Fibroblast of the aortic adventitia (primary cell): ENCODE results near the gene BST2. TPM values are rescaled to one million over a fixed set of nuclear protein-coding genes. Genes with fewer than 3 reads are reported as not detected.

ENCODE experiments used
- DNase-seq: peaks from one replicate; pipeline ENCODE4 v3.0.0-alpha.2; 2010; ENCODE audit warnings: low read depth
- H3K4me3 ChIP-seq: 2 replicates; pipeline ENCODE4 v1.5.1; 2011; ENCODE audit warnings: low read depth, mild to moderate bottlenecking, control low read depth, low read length, moderate library complexity
- total RNA-seq: library from RNA; depleted of rRNA; stranded (reverse); fragments of >200 nt; gene quantifications from 2 replicates; pipeline ENCODE4 v1.2.3, GENCODE V29; 2012; ENCODE audit warnings: low replicate concordance
- TF ChIP-seq, protein P1 (sequence below): IDR thresholded peaks from 2 replicates; pipeline ENCODE4 v1.5.1; 2011; ENCODE audit warnings: mild to moderate bottlenecking, low read length, control low read depth, inconsistent platforms; ENCODE audit not compliant: insufficient read depth

The BST2 gene
- total RNA-seq, 1 donor, result 9.8 TPM

DNA sequence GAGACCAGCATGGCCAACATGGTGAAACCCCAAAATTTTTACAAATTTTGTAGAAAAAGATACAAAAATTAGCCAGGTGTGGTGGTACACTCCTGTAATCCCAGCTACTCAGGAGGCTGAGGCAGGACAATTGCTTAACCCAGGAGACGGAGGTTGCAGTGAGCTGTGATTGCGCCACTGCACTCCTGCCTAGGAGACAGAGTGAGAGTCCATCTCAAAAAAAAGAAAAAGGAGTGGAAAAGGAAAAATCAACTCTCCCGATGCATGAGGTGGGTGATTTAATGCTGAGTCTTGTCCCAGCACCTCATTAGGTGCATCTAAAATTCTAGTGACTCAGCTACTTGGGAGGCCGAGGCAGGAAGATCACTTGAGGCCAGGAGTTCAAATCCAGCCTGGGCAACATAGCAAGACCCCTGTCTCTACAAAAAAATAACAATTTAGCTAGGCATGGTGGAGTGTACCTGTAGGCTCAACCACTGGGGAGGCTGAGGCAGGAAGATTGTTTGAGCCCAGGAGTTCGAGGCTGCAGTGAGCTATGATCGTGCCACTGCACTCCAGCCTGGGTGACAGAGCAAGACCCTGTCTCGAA, 48.3 kb downstream of the BST2 start:
- DNase-seq, result no peak
- H3K4me3 ChIP-seq, result no peak overlapping the region
- TF ChIP-seq, protein P1, sequence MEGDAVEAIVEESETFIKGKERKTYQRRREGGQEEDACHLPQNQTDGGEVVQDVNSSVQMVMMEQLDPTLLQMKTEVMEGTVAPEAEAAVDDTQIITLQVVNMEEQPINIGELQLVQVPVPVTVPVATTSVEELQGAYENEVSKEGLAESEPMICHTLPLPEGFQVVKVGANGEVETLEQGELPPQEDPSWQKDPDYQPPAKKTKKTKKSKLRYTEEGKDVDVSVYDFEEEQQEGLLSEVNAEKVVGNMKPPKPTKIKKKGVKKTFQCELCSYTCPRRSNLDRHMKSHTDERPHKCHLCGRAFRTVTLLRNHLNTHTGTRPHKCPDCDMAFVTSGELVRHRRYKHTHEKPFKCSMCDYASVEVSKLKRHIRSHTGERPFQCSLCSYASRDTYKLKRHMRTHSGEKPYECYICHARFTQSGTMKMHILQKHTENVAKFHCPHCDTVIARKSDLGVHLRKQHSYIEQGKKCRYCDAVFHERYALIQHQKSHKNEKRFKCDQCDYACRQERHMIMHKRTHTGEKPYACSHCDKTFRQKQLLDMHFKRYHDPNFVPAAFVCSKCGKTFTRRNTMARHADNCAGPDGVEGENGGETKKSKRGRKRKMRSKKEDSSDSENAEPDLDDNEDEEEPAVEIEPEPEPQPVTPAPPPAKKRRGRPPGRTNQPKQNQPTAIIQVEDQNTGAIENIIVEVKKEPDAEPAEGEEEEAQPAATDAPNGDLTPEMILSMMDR, result no peak

DNA sequence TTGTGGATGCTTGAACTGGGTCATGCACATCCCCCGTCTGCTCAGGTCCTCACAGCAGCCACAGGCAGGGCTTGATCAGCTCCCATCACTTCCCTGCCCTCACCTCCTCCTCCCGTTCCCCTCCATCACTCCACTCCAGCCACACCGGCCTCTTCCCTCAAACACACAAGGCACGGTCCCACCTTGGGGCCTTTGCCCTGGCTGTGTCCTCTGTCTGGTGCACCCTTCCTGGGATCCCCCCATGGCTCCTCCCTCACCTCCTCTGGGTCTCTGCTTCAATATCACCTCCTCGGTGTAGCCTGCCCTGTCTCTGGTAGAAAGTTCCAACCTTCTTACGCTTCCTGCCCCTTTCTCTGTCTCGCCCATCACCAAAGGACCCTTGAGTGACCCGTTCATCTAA, 52.0 kb downstream of the BST2 start:
- H3K4me3 ChIP-seq, result no peak overlapping the region
- TF ChIP-seq, protein P1, result no peak
- no peak for DNase-seq

Other genes with a start within 250 kb of the BST2 start
- gene USE1, start 190.3 kb downstream of the BST2 start, total RNA-seq, result 23.8 and 27.8 TPM in 2 replicates
- 3.9 and 19.7 TPM in 2 replicates for gene OCEL1, start 179.4 kb downstream of the BST2 start, total RNA-seq
- 23.7 and 27.9 TPM in 2 replicates for gene NR2F6, start 159.7 kb downstream of the BST2 start, total RNA-seq
- gene USHBP1, start 140.9 kb downstream of the BST2 start, total RNA-seq, result not detected in 2 replicates
- 59.3 and 72.1 TPM in 2 replicates for gene BABAM1, start 138.2 kb downstream of the BST2 start, total RNA-seq
- gene ANKLE1, start 123.7 kb downstream of the BST2 start, total RNA-seq, result 0.09 and 0.41 TPM in 2 replicates
- 12.5 and 13.3 TPM in 2 replicates for gene ABHD8, start 102.2 kb downstream of the BST2 start, total RNA-seq
- gene MRPL34, start 99.8 kb downstream of the BST2 start, total RNA-seq, result 22.7 and 34.3 TPM in 2 replicates
- gene DDA1, start 96.1 kb downstream of the BST2 start, total RNA-seq, result 2.9 and 20.2 TPM in 2 replicates
- gene ANO8, start 70.8 kb downstream of the BST2 start, total RNA-seq, result 3.1 and 6.1 TPM in 2 replicates
- gene GTPBP3, start 68.1 kb downstream of the BST2 start, total RNA-seq, result 12.1 and 21.1 TPM in 2 replicates
- 0.09 TPM in 1 of 2 replicates, not detected in the other for gene PLVAP, start 28.3 kb downstream of the BST2 start, total RNA-seq
- gene CCDC194, start 11.4 kb downstream of the BST2 start, total RNA-seq, result not detected in 2 replicates
- gene MVB12A, start 14.4 kb upstream of the BST2 start, total RNA-seq, result 44.7 and 47.5 TPM in 2 replicates
- gene TMEM221, start 43.0 kb upstream of the BST2 start, total RNA-seq, result not detected in 2 replicates
- gene NXNL1, start 55.3 kb upstream of the BST2 start, total RNA-seq, result not detected in 2 replicates
- gene SLC27A1, start 64.9 kb upstream of the BST2 start, total RNA-seq, result 11.4 and 42.0 TPM in 2 replicates
- gene PGLS, start 106.0 kb upstream of the BST2 start, total RNA-seq, result 91.6 and 148 TPM in 2 replicates
- gene COLGALT1, start 150.0 kb upstream of the BST2 start, total RNA-seq, result 62.5 and 93.1 TPM in 2 replicates